GM12878 (cell line): ENCODE measurements around the gene TRIM74.
"Not testable (repeated sequence)": the region's sequence is repeated elsewhere in the genome, so short reads cannot be mapped to it uniquely, and the experiment has no call there.

Source experiments
- CHD2 ChIP-seq: IDR thresholded peaks from 2 replicates; pipeline ENCODE4 v1.6.1; 2011; ENCODE audit warnings: low read depth, low read length, improper control_type of control experiment, borderline replicate concordance
- EP300 ChIP-seq, 2 experiments: fragments of 150-350 bp in 1 of 2; IDR thresholded peaks; 2 replicates each; pipeline ENCODE4 v1.6.1; 2011 to 2012; ENCODE audit warnings: low read depth in 2 of 2, low read length in 2 of 2, borderline replicate concordance in 1 of 2, improper control_type of control experiment in 1 of 2, inconsistent platforms in 1 of 2; ENCODE audit not compliant: control insufficient read depth in 1 of 2
- KDM1A ChIP-seq: fragments of 200-600 bp; sonication (generic); IDR thresholded peaks from 2 replicates; pipeline ENCODE4 v1.6.1; 2016; ENCODE audit warnings: borderline replicate concordance
- POLR2A ChIP-seq: IDR thresholded peaks from 2 replicates; pipeline ENCODE4 v1.6.1; 2011; ENCODE audit warnings: low read depth, mild to moderate bottlenecking, low read length
- SMC3 ChIP-seq: IDR thresholded peaks from 2 replicates; pipeline ENCODE4 v1.6.1; 2011; ENCODE audit warnings: low read length, improper control_type of control experiment, borderline replicate concordance
- USF1 ChIP-seq: IDR thresholded peaks from 2 replicates; pipeline ENCODE4 v1.6.1; 2011; ENCODE audit warnings: borderline replicate concordance, low read depth, mild to moderate bottlenecking, moderate library complexity, mixed read lengths, low read length; ENCODE audit not compliant: insufficient read depth; ENCODE audit errors: extremely low read length

GRCh38 chr7:72953901-72954562, 15.2 kb downstream of the TRIM74 start:
- not testable (repeated sequence) for TF ChIP-seq SMC3; KDM1A; POLR2A; EP300 (IDR thresholded peaks at IDR 0.05; ENCODE audit: borderline replicate concordance in 1 of 2, control insufficient read depth in 1 of 2, low read depth in 2 of 2, low read length in 2 of 2); CHD2; USF1
